GM12878 (cell line): ENCODE measurements around the gene TMEM255B.

Experiments used
- ATF3 ChIP-seq: IDR thresholded peaks from 2 replicates; pipeline ENCODE4 v1.6.1; 2011; ENCODE audit warnings: low read depth, mild to moderate bottlenecking, low read length, moderate library complexity, borderline replicate concordance; ENCODE audit errors: extremely low read depth
- ETV6 ChIP-seq, 2 experiments: fragments of 450-650 bp in 1 of 2; IDR thresholded peaks in 1 of 2; conservative IDR thresholded peaks in 1 of 2; 2 replicates each; pipeline ENCODE4 v1.6.1; 2014; ENCODE audit warnings: antibody characterized with exemption in 1 of 2, borderline replicate concordance in 1 of 2, low read depth in 1 of 2, mild to moderate bottlenecking in 1 of 2, moderate library complexity in 1 of 2
- JUNB ChIP-seq: IDR thresholded peaks from 2 replicates; pipeline ENCODE4 v1.6.1; 2016; ENCODE audit warnings: antibody characterized with exemption, mild to moderate bottlenecking
- KAT2A ChIP-seq: conservative IDR thresholded peaks from 2 replicates; pipeline ENCODE4 v1.6.1; 2011; ENCODE audit warnings: low read depth, low read length; ENCODE audit not compliant: control insufficient read depth
- POLR2AphosphoS5 ChIP-seq: IDR thresholded peaks from 2 replicates; pipeline ENCODE4 v1.6.1; 2011; ENCODE audit warnings: mild to moderate bottlenecking, low read length, inconsistent platforms
- SIX5 ChIP-seq: IDR thresholded peaks from 2 replicates; pipeline ENCODE4 v1.6.1; 2011; ENCODE audit warnings: mild to moderate bottlenecking, low read depth, low read length, moderate library complexity; ENCODE audit not compliant: severe bottlenecking
- ZBTB11 ChIP-seq: fragments of 450-650 bp; formaldehyde crosslinking; IDR thresholded peaks from 2 replicates; pipeline ENCODE4 v1.5.0; 2022; ENCODE audit warnings: mild to moderate bottlenecking, missing genetic modification characterization
- TF ChIP-seq, protein P1 (sequence below), 3 experiments: IDR thresholded peaks in 2 of 3; conservative IDR thresholded peaks in 1 of 3; 2 replicates each; pipeline ENCODE4 v1.5.1; 2011; ENCODE audit warnings: low read depth in 3 of 3, low read length in 3 of 3, mild to moderate bottlenecking in 3 of 3, control low read depth in 2 of 3, moderate library complexity in 2 of 3, inconsistent platforms in 1 of 3, mixed read lengths in 1 of 3; ENCODE audit not compliant: control insufficient read depth in 2 of 3, insufficient read depth in 1 of 3; ENCODE audit errors: extremely low read depth in 1 of 3
- TF ChIP-seq, protein P2 (sequence below): IDR thresholded peaks from 2 replicates; pipeline ENCODE4 v1.6.1; 2012; ENCODE audit warnings: low read depth, low read length, improper control_type of control experiment

GRCh38 chr13:113806104-113806471 lies 47.1 kb downstream of the TMEM255B start:
- TF ChIP-seq, protein P1, sequence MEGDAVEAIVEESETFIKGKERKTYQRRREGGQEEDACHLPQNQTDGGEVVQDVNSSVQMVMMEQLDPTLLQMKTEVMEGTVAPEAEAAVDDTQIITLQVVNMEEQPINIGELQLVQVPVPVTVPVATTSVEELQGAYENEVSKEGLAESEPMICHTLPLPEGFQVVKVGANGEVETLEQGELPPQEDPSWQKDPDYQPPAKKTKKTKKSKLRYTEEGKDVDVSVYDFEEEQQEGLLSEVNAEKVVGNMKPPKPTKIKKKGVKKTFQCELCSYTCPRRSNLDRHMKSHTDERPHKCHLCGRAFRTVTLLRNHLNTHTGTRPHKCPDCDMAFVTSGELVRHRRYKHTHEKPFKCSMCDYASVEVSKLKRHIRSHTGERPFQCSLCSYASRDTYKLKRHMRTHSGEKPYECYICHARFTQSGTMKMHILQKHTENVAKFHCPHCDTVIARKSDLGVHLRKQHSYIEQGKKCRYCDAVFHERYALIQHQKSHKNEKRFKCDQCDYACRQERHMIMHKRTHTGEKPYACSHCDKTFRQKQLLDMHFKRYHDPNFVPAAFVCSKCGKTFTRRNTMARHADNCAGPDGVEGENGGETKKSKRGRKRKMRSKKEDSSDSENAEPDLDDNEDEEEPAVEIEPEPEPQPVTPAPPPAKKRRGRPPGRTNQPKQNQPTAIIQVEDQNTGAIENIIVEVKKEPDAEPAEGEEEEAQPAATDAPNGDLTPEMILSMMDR (IDR thresholded peaks at IDR 0.05 in 2 of 3, conservative IDR thresholded peaks at IDR 0.05 in 1 of 3; ENCODE audit: control insufficient read depth in 2 of 3, extremely low read depth in 1 of 3, insufficient read depth in 1 of 3, low read depth in 3 of 3, low read length in 3 of 3) = no peak
- TF ChIP-seq KAT2A = no peak
- TF ChIP-seq, protein P2, sequence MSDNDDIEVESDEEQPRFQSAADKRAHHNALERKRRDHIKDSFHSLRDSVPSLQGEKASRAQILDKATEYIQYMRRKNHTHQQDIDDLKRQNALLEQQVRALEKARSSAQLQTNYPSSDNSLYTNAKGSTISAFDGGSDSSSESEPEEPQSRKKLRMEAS = no peak
- no peak for TF ChIP-seq SIX5
- no peak for TF ChIP-seq ETV6 (conservative IDR thresholded peaks at IDR 0.05 in 1 of 2, IDR thresholded peaks at IDR 0.05 in 1 of 2; ENCODE audit: borderline replicate concordance in 1 of 2, low read depth in 1 of 2)
- TF ChIP-seq ZBTB11 = no peak
- TF ChIP-seq ATF3 = no peak
- TF ChIP-seq JUNB = no peak
- no peak for TF ChIP-seq POLR2AphosphoS5
